Vagina (tissue), 2 donors: ENCODE results near the gene SSX2IP.

Experiments used
- POLR2AphosphoS5 ChIP-seq, 2 donors: sonication (generic); formaldehyde crosslinking; IDR thresholded peaks; one replicate each; pipeline ENCODE4 v1.9.0; 2017; ENCODE audit warnings: antibody characterized with exemption in 2 of 2, mild to moderate bottlenecking in 2 of 2, low read depth in 1 of 2; ENCODE audit not compliant: insufficient read depth in 1 of 2
- TF ChIP-seq, protein P1 (sequence below), 3 experiments: fragments of 450-650 bp in 2 of 3; fragments of 200-600 bp in 1 of 3; sonication (generic) in 1 of 3; IDR thresholded peaks; one replicate each; pipeline ENCODE4 v1.5.1; 2017 to 2019; ENCODE audit warnings: antibody characterized with exemption in 3 of 3, mild to moderate bottlenecking in 2 of 3, moderate library complexity in 2 of 3

DNA sequence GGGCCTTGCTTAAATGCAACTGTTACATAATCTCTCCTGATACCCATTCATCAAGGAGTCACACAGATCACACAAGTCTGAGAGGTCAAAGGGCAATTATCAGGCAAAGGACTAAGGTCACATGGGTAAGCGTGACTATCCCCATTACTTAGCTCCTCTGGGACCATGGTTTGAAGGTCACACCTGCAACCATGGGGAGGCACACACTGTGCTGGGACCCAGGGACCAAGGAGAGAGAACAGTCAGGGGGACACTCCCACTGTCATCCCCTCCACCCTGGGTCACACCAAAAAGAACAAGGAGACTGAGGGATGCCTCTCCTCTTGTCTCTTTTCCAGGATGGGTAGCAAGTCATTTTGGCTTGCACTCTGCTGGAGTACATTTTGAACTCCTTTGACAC lies 85.1 kb downstream of the SSX2IP start:
- TF ChIP-seq, protein P1, sequence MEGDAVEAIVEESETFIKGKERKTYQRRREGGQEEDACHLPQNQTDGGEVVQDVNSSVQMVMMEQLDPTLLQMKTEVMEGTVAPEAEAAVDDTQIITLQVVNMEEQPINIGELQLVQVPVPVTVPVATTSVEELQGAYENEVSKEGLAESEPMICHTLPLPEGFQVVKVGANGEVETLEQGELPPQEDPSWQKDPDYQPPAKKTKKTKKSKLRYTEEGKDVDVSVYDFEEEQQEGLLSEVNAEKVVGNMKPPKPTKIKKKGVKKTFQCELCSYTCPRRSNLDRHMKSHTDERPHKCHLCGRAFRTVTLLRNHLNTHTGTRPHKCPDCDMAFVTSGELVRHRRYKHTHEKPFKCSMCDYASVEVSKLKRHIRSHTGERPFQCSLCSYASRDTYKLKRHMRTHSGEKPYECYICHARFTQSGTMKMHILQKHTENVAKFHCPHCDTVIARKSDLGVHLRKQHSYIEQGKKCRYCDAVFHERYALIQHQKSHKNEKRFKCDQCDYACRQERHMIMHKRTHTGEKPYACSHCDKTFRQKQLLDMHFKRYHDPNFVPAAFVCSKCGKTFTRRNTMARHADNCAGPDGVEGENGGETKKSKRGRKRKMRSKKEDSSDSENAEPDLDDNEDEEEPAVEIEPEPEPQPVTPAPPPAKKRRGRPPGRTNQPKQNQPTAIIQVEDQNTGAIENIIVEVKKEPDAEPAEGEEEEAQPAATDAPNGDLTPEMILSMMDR (IDR thresholded peaks at IDR 0.05) = no peak
- no peak for TF ChIP-seq POLR2AphosphoS5 (IDR thresholded peaks at IDR 0.05; ENCODE audit: insufficient read depth in 1 of 2, low read depth in 1 of 2)
